GM12864 (cell line): Measurements from ENCODE around the gene PODXL2.

Experiments used
- DNase-seq: peaks from one replicate; pipeline ENCODE4 v3.0.0-alpha.2; 2011; ENCODE audit warnings: low read depth
- H3K4me3 ChIP-seq: 2 replicates; pipeline ENCODE4 v1.5.1; 2011; ENCODE audit warnings: mild to moderate bottlenecking, low read depth, low read length, control low read depth
- TF ChIP-seq, protein P1 (sequence below): IDR thresholded peaks from 2 replicates; pipeline ENCODE4 v1.5.1; 2011; ENCODE audit warnings: low read depth, mild to moderate bottlenecking, moderate library complexity, low read length, control low read depth, inconsistent platforms; ENCODE audit errors: missing control alignments

PODXL2 gene

GRCh38 chr3:127710155-127710941, 81.4 kb downstream of the PODXL2 start:
- no peak for DNase-seq

DNA sequence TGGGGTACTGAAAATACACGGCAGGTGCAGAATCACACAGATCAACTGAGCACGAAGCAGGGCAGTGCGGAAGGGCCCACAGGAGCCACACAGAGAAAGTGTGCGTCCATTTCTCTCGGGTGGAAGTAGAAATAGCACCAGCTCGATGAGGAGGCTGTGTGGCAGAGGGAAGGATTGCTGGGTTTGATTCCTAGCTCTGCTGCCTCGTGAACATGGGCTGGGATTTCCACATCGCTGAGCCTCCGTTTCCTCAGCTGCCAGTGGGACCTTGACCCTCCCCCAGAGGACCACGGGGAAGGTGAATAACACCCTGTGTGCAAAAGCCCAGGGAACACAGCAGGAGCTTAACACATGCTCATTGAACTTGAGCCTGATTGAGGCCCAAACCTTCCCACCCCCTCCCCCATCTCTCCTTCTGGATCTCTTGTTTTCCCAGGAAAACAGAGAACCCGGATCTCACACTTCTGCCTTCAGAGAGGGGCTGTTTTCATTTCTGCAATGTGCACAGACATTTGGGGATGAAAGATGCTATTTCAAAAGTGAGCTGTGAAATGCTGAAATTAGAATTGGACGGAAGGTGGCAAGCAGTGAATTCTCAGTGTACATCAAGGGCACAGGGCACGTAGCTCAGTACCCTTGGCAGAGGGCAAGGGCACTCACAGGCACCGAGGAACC, 82.2 kb downstream of the PODXL2 start:
- TF ChIP-seq, protein P1, sequence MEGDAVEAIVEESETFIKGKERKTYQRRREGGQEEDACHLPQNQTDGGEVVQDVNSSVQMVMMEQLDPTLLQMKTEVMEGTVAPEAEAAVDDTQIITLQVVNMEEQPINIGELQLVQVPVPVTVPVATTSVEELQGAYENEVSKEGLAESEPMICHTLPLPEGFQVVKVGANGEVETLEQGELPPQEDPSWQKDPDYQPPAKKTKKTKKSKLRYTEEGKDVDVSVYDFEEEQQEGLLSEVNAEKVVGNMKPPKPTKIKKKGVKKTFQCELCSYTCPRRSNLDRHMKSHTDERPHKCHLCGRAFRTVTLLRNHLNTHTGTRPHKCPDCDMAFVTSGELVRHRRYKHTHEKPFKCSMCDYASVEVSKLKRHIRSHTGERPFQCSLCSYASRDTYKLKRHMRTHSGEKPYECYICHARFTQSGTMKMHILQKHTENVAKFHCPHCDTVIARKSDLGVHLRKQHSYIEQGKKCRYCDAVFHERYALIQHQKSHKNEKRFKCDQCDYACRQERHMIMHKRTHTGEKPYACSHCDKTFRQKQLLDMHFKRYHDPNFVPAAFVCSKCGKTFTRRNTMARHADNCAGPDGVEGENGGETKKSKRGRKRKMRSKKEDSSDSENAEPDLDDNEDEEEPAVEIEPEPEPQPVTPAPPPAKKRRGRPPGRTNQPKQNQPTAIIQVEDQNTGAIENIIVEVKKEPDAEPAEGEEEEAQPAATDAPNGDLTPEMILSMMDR = no peak
- H3K4me3 ChIP-seq = no peak overlapping the region
- DNase-seq = no peak

More at GRCh38 chr3:127710155-127710941, 81.4 kb downstream of the PODXL2 start:
- TF ChIP-seq, protein P1 = no peak
- H3K4me3 ChIP-seq = no peak overlapping the region

GRCh38 chr3:127711896-127712295, 82.9 kb downstream of the PODXL2 start:
- TF ChIP-seq, protein P1 = no peak
- no peak for DNase-seq
- H3K4me3 ChIP-seq = no peak overlapping the region

- TF ChIP-seq, protein P1 = no peak
- no peak overlapping the region for H3K4me3 ChIP-seq
- no peak for DNase-seq
These were observed 83.5 kb downstream of the PODXL2 start for GRCh38 chr3:127712461-127712860.

DNA sequence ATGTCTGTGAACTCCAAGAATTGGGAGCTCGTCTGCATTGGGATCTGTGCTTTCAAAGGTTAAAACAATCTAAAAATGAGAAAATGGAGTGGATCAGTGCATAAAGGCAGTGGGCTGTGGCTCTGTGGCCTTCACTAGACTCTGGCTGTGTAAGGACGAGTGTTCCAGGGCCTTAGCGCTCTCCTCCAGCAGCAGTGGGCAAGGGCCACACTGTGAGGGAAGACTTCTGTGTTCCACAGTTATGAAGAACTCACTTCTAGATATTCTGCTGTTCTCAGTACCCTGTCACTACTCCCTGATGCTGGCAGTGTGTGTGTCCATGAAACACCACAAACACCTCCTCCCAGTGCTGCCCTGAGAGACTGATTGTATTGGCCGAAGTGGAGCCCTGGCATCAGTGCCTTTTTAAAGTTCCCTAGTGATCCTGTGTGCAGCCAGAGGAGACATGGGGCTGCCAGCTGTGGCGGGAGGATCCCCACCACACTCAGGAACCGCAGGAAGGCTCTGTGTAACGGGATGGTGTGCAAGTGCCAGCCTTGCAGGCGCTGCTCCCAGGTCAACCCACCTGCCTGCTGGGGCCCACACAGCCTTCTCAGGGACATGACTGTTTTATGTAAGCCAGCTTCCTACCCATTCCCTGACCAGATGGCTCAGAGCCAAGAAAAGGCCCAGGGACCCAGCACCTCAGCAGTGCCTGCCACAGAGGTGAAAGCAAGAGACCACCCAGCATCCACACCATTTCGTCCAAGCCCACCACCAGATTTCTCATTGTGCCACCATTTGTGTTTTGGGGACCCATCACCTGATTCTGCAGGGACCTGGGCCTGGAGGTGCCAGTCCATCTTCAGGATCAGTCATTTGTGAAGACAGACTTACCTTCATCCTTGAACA, 84.1 kb downstream of the PODXL2 start:
- DNase-seq = no peak
- TF ChIP-seq, protein P1 = no peak
- H3K4me3 ChIP-seq = no peak overlapping the region

- DNase-seq = no peak
- no peak overlapping the region for H3K4me3 ChIP-seq
- TF ChIP-seq, protein P1 = no peak
These were observed 85.2 kb downstream of the PODXL2 start for GRCh38 chr3:127714125-127714571.
